Jurkat, Clone E6-1 (cell line): ENCODE results near the gene CENPT.
"Not testable (repeated sequence)": the region's sequence is repeated elsewhere in the genome, so short reads cannot be mapped to it uniquely, and the experiment has no call there.

ENCODE experiments used
- DNase-seq: peaks from one replicate; pipeline ENCODE4 v3.0.0-alpha.2; 2011; ENCODE audit warnings: low read depth, low spot score
- H3K4me3 ChIP-seq: 2 replicates; pipeline ENCODE4 v1.5.1; 2011; ENCODE audit warnings: mild to moderate bottlenecking, low read length, control low read depth, moderate library complexity

Gene CENPT

DNA sequence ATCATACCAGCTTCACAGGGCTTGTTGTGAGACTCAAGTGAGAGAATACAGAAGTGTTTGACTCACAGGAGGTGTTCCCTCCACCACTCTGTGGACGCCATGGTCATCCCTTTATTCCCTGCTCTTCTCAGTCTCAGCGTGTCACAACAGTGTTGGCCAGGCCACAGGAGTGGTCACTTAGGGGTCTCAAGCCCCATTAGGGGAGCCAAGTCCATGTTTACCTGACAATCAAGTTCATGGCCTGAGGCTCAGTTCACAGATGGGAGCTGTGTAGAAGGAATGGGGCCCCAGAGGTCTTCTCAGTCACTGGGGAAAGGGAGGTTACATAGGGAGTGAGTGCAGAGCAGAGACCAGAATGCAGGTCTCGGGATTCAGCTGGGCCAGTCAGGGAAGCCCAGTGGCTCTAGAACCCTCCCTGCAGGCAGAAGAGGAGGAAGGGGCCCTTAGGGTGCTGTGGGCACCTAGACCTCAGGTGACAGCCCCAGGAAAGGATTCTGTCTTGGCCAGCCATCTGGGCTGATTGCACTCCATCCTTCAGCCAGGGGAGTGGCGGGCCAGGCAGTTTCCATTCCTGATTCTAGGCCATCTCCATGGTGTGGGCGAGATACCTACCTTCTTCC lies 9.5 kb upstream of the CENPT start:
- no peak overlapping the region for H3K4me3 ChIP-seq
- no peak for DNase-seq

- DNase-seq: no peak
- no peak overlapping the region for H3K4me3 ChIP-seq
Observed at GRCh38 chr16:67855789-67856188, 8.3 kb upstream of the CENPT start.

DNA sequence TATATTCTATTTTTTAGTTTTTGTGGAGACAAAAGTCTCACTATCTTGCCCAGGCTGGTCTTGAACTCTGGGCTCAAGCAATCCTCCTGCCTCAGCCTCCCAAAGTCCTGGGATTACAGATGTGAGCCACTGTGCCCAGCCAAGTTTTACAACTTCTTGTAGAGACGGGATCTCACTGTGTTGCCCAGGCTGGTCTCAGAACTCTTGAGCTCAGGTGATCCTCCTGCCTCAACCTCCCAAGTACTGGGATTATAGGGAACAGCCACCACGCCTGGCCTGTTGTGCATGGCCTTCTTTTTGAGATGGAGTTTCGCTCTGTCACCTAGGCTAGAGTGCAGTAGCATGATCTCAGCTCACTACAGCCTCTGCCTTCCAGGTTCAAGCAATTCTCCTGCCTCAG lies 6.2 kb upstream of the CENPT start:
- H3K4me3 ChIP-seq: no peak overlapping the region
- no peak for DNase-seq

GRCh38 chr16:67848118-67848517 lies 625 bp upstream of the CENPT start:
- no peak for DNase-seq
- peak overlapping the region; percentile 92 for H3K4me3 ChIP-seq

- peak within 1 kb of the TSS; percentile 92 for H3K4me3 ChIP-seq
- DNase-seq: peak; percentile 92
Observed at GRCh38 chr16:67846320-67847063, 1.0 kb downstream of the CENPT start, which contains the start of gene NUTF2. Gene NUTF2 (plus strand): TSS chr16:67846933. CDS start chr16:67865131, 18,198 bp downstream.

DNA sequence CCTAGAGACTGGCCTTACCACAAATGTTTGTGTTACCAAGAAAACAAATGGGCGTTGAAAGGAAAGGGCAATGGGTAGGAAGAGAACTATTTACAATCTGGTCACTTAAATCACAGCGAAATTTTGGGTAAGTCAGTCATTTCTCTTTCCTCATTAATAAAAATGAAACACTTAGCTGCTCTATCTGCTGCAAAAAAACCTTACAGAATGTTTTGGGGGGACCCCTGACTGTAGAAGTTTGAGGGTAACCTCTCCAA lies 1.5 kb downstream of the CENPT start:
- peak overlapping the region; percentile 92 for H3K4me3 ChIP-seq
- no peak for DNase-seq

GRCh38 chr16:67845291-67846062 lies 2.0 kb downstream of the CENPT start:
- no peak for DNase-seq
- H3K4me3 ChIP-seq: peak overlapping the region; percentile 92

GRCh38 chr16:67844497-67844896 lies 3.0 kb downstream of the CENPT start:
- DNase-seq: no peak
- H3K4me3 ChIP-seq: no peak overlapping the region

- peak; percentile 50 for DNase-seq
- H3K4me3 ChIP-seq: peak overlapping the region; percentile 81
Observed at GRCh38 chr16:67843343-67843765, 4.1 kb downstream of the CENPT start.

GRCh38 chr16:67842509-67843342 lies 4.8 kb downstream of the CENPT start:
- H3K4me3 ChIP-seq: peak overlapping the region; percentile 81
- DNase-seq: peak; percentile 27

GRCh38 chr16:67841816-67842508 lies 5.5 kb downstream of the CENPT start, which contains the start of gene THAP11:
Gene THAP11 (plus strand): TSS chr16:67842320. CDS start chr16:67842555, 235 bp downstream.
- peak within 1 kb of the TSS; percentile 81 for H3K4me3 ChIP-seq
- DNase-seq: peak; percentile 95

DNA sequence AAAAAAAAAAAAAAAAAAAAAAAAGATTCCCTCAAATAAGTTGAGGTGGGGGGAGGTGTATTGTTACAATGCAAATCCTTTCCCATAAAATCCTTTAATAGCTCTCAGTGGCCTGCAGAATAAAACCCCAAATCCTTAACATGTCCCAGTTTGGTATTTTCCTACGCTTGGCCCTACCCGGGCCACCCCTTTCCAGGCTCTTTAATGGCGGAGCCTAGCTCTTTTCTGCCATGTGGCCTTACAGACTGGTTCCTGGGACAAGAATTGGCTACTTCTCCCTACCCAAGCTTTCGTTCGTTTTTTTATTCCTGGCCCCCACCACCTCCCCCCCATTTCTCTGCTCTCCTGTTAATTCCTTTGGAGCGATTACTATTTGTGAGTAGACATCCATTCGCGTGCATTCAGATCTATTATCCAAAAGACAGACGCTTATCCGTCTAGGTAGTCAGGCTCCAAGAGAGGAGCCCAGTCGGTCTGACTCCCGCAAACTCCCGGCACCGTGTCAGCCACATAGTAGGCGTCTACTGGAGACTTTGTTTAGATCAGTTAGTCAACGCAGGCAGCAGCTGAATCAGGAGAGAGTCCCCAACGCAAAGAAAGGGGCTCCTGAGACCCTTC lies 6.2 kb downstream of the CENPT start:
- H3K4me3 ChIP-seq: peak overlapping the region; percentile 81

GRCh38 chr16:67837811-67838210 lies 9.7 kb downstream of the CENPT start:
- no peak overlapping the region for H3K4me3 ChIP-seq
- no peak for DNase-seq

More for the DNA sequence above, 6.2 kb downstream of the CENPT start:
- DNase-seq: no peak

GRCh38 chr16:67837190-67837589 lies 10.3 kb downstream of the CENPT start:
- not testable (repeated sequence) for DNase-seq, H3K4me3 ChIP-seq

GRCh38 chr16:67834242-67834614 lies 13.3 kb downstream of the CENPT start:
- no peak for DNase-seq
- peak overlapping the region; percentile 68 for H3K4me3 ChIP-seq

DNA sequence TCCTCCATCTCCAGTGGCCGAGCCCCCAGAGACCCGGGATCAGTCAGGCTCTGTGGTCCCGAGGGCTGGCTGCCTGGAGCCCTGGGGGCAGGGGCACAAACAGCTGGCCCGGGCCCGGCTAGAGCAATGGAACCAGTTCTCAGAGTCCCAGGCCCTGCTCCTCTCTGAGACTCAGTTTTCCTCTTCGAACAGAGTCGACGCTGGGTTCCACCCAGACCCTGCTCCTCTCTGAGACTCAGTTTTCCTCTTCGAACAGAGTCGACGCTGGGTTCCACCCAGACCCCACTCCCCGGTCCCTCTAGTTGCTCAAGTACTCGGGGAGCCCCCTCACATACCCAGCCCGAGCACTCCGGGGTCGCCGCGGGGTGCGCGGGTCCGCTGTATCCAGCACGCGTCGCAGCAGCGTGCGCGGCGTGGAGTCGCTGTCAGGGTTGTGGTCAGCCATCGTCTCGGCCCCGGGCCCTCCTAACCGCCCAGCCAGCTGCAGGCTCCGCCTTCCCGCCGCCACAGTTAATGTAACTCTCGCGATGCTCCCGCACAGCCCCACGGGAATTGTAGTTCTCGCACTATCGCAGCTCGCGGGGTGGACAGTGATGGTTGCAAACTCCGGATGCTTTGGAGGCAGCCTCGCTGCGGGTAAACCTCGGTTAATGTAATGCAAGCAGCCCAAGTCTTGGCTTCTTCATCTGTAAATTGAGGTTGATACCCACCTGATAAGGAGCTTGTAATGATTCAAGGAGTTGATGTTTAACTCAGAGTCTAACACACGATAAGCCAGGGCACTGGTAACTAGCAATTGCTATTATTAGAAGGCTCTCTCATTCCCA lies 13.9 kb downstream of the CENPT start:
- peak; percentile 85 for DNase-seq
- peak overlapping the region; percentile 68 for H3K4me3 ChIP-seq

- H3K4me3 ChIP-seq: peak overlapping the region; percentile 68
- no peak for DNase-seq
Observed at GRCh38 chr16:67833030-67833414, 14.5 kb downstream of the CENPT start.
